ENCODE data around the gene RNU6-9.
A peak's percentile ranks its signal among the peaks of the same experiment; 100 is the strongest.

- TF ChIP-seq CTCF (IDR thresholded peaks at IDR 0.05) (no peak), USF2 (CRISPR knock-in tag; IDR thresholded peaks at IDR 0.05) (peak; percentile 47; the same call in 1 of the 2 replicates), ZNF512 (CRISPR knock-in tag; IDR thresholded peaks at IDR 0.05; ENCODE audit: borderline replicate concordance) (no peak), ELF4 (CRISPR knock-in tag; IDR thresholded peaks at IDR 0.05; ENCODE audit: low read depth) (no peak), HMGXB4 (CRISPR knock-in tag; IDR thresholded peaks at IDR 0.05) (no peak)
- TF ChIP-seq, protein P1, sequence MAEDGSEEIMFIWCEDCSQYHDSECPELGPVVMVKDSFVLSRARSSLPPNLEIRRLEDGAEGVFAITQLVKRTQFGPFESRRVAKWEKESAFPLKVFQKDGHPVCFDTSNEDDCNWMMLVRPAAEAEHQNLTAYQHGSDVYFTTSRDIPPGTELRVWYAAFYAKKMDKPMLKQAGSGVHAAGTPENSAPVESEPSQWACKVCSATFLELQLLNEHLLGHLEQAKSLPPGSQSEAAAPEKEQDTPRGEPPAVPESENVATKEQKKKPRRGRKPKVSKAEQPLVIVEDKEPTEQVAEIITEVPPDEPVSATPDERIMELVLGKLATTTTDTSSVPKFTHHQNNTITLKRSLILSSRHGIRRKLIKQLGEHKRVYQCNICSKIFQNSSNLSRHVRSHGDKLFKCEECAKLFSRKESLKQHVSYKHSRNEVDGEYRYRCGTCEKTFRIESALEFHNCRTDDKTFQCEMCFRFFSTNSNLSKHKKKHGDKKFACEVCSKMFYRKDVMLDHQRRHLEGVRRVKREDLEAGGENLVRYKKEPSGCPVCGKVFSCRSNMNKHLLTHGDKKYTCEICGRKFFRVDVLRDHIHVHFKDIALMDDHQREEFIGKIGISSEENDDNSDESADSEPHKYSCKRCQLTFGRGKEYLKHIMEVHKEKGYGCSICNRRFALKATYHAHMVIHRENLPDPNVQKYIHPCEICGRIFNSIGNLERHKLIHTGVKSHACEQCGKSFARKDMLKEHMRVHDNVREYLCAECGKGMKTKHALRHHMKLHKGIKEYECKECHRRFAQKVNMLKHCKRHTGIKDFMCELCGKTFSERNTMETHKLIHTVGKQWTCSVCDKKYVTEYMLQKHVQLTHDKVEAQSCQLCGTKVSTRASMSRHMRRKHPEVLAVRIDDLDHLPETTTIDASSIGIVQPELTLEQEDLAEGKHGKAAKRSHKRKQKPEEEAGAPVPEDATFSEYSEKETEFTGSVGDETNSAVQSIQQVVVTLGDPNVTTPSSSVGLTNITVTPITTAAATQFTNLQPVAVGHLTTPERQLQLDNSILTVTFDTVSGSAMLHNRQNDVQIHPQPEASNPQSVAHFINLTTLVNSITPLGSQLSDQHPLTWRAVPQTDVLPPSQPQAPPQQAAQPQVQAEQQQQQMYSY (CRISPR knock-in tag; IDR thresholded peaks at IDR 0.05): no peak
These were observed 35.4 kb downstream of the RNU6-9 start for GRCh38 chr19:928471-929202.

All from WTC11 (cell line).